Pons (tissue), 1 donor: ENCODE measurements around the gene HRK.

Experiments used
- DNase-seq: peaks from one replicate; pipeline ENCODE4 v3.0.0-alpha.2; 2016; ENCODE audit warnings: low spot score

HRK gene

GRCh38 chr12:116898669-116899068 lies 17.4 kb upstream of the HRK start:
- DNase-seq: no peak

GRCh38 chr12:116897476-116897875 lies 16.2 kb upstream of the HRK start:
- no peak for DNase-seq

GRCh38 chr12:116896411-116896924 lies 15.2 kb upstream of the HRK start:
- no peak for DNase-seq

GRCh38 chr12:116894913-116895312 lies 13.7 kb upstream of the HRK start:
- DNase-seq: no peak

- no peak for DNase-seq
These were observed 11.3 kb upstream of the HRK start for GRCh38 chr12:116892349-116893140.

GRCh38 chr12:116891019-116891418 lies 9.8 kb upstream of the HRK start:
- no peak for DNase-seq

- DNase-seq: no peak
These were observed 9.1 kb upstream of the HRK start for GRCh38 chr12:116890330-116890729.

- no peak for DNase-seq
These were observed 6.7 kb upstream of the HRK start for GRCh38 chr12:116887897-116888296.

- DNase-seq: no peak
These were observed 6.0 kb upstream of the HRK start for GRCh38 chr12:116887244-116887643.

- DNase-seq: no peak
These were observed 4.2 kb upstream of the HRK start for GRCh38 chr12:116885491-116885890.

- DNase-seq: no peak
These were observed 3.6 kb upstream of the HRK start for GRCh38 chr12:116884871-116885270.

GRCh38 chr12:116882742-116883141 lies 1.5 kb upstream of the HRK start:
- peak; percentile 53 for DNase-seq

GRCh38 chr12:116881877-116882507 lies 751 bp upstream of the HRK start:
- no peak for DNase-seq

GRCh38 chr12:116880817-116881324 lies 370 bp downstream of the HRK start:
- DNase-seq: no peak

- no peak for DNase-seq
These were observed 926 bp downstream of the HRK start for GRCh38 chr12:116880213-116880816.

GRCh38 chr12:116879509-116880212 lies 1.6 kb downstream of the HRK start:
- no peak for DNase-seq

- DNase-seq: no peak
These were observed 2.4 kb downstream of the HRK start for GRCh38 chr12:116878567-116879508.

GRCh38 chr12:116876151-116876869 lies 4.9 kb downstream of the HRK start:
- DNase-seq: peak; percentile 36

- DNase-seq: no peak
These were observed 6.8 kb downstream of the HRK start for GRCh38 chr12:116874324-116874995.

GRCh38 chr12:116870306-116870705 lies 10.9 kb downstream of the HRK start:
- no peak for DNase-seq
